Fibroblast of lung (primary cell): ENCODE results near the gene ATAD3B. TPM values are rescaled to one million over a fixed set of nuclear protein-coding genes. Genes with fewer than 3 reads are reported as not detected.
"Not testable (repeated sequence)": the region's sequence is repeated elsewhere in the genome, so short reads cannot be mapped to it uniquely, and the experiment has no call there.

Source experiments
- DNase-seq, 2 donors: peaks; one replicate each; pipeline versions ENCODE4 v3.0.0 to v3.0.0-alpha.2; 2010; ENCODE audit warnings: low read depth in 2 of 2
- H2AFZ ChIP-seq: 2 replicates; pipeline ENCODE4 v1.5.1; 2012; ENCODE audit warnings: low read length, control low read depth, inconsistent platforms
- H3K27ac ChIP-seq: 2 replicates; pipeline ENCODE4 v1.5.1; 2011; ENCODE audit warnings: low read length, control low read depth; ENCODE audit not compliant: insufficient read depth
- H3K27me3 ChIP-seq: 2 replicates; pipeline ENCODE4 v1.5.1; 2011; ENCODE audit warnings: mild to moderate bottlenecking, low read length; ENCODE audit not compliant: control insufficient read depth, insufficient read depth
- H3K36me3 ChIP-seq: 2 replicates; pipeline ENCODE4 v1.5.1; 2011; ENCODE audit warnings: low read length; ENCODE audit not compliant: control insufficient read depth, insufficient read depth
- H3K4me1 ChIP-seq: 2 replicates; pipeline ENCODE4 v1.5.1; 2011; ENCODE audit warnings: low read length; ENCODE audit not compliant: control insufficient read depth, insufficient read depth; ENCODE audit errors: extremely low read depth
- H3K4me2 ChIP-seq: 2 replicates; pipeline ENCODE4 v1.5.1; 2011; ENCODE audit warnings: low read length, control low read depth; ENCODE audit not compliant: insufficient read depth; ENCODE audit errors: extremely low read depth
- H3K4me3 ChIP-seq, 4 experiments: fragments of 200-600 bp in 1 of 4; sonication (generic) in 1 of 4; replicated peaks in 1 of 4; 2 replicates each; pipeline ENCODE4 v1.5.1; 2011 to 2016; ENCODE audit warnings: low read length in 4 of 4, low read depth in 3 of 4, mild to moderate bottlenecking in 3 of 4, control low read depth in 2 of 4, inconsistent platforms in 1 of 4, mixed read lengths in 1 of 4; ENCODE audit not compliant: insufficient read depth in 1 of 4; ENCODE audit errors: control extremely low read depth in 1 of 4
- H3K79me2 ChIP-seq: 2 replicates; pipeline ENCODE4 v1.5.1; 2012; ENCODE audit warnings: mild to moderate bottlenecking, low read length, inconsistent platforms; ENCODE audit not compliant: control insufficient read depth, insufficient read depth
- H3K9ac ChIP-seq: 2 replicates; pipeline ENCODE4 v1.5.1; 2011; ENCODE audit warnings: mild to moderate bottlenecking, low read length, control low read depth; ENCODE audit not compliant: insufficient read depth
- H3K9me3 ChIP-seq: 2 replicates; pipeline ENCODE4 v1.5.1; 2012; ENCODE audit warnings: low read depth, low read length; ENCODE audit not compliant: control insufficient read depth, insufficient read depth
- H4K20me1 ChIP-seq: 2 replicates; pipeline ENCODE4 v1.5.1; 2011; ENCODE audit warnings: low read length; ENCODE audit not compliant: control insufficient read depth, insufficient read depth; ENCODE audit errors: extremely low read depth
- EZH2 ChIP-seq: IDR thresholded peaks from 2 replicates; pipeline ENCODE4 v1.5.1; 2012; ENCODE audit warnings: low read length, control low read depth, mild to moderate bottlenecking; ENCODE audit errors: missing control alignments
- polyA plus RNA-seq, 2 donors: library from polyadenylated mRNA; depleted of rRNA in 1 of 2; stranded (reverse) in 1 of 2; unstranded in 1 of 2; fragments of >200 nt; gene quantifications; 2 replicates each; pipeline ENCODE4 v1.2.1, GENCODE V29; 2011 to 2012; ENCODE audit warnings: missing spikeins in 1 of 2
- total RNA-seq: library from RNA; depleted of rRNA; stranded (reverse); fragments of >200 nt; gene quantifications from 2 replicates; pipeline ENCODE4 v1.2.1, GENCODE V29; 2014
- TF ChIP-seq, protein P1 (sequence below), 2 donors: IDR thresholded peaks in 1 of 2; conservative IDR thresholded peaks in 1 of 2; 1 replicate in 1 of 2; 2 replicates in 1 of 2; pipeline ENCODE4 v1.5.1; 2011 to 2012; ENCODE audit warnings: low read length in 2 of 2, control low read depth in 1 of 2, inconsistent platforms in 1 of 2, low read depth in 1 of 2, mild to moderate bottlenecking in 1 of 2

Gene ATAD3B
- total and polyA plus RNA-seq, 2 donors (not counting 1 experiment from before 2014, with no cell fraction given): 7.0 to 15.0 TPM

DNA sequence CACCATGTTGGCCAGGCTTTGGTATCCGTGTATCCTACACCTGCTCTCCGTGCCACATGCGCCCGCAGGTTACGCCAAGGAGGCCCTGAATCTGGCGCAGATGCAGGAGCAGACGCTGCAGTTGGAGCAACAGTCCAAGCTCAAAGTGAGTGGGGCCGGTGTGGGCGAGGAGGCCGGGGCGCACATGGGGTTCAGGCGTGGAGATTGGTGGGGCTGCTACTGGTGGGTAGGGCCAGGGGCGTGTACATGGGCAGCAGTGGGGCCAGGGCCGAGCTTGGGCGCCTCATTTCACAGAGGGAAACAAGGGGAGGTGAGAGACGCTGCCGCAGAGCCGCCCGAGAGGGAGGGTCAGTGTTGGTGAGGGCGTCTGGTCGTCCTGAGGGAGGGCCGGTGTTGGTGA is 5.6 kb downstream of the ATAD3B start:
- H3K9ac ChIP-seq: no peak overlapping the region
- no peak overlapping the region for H3K4me3 ChIP-seq
- no peaks in the 10 kb centered on the region for H3K9me3 ChIP-seq
- H3K4me1 ChIP-seq: no peaks in the 10 kb centered on the region
- H3K4me2 ChIP-seq: no peak overlapping the region
- no peaks in the 10 kb centered on the region for H3K27me3 ChIP-seq
- H4K20me1 ChIP-seq: no peaks in the 10 kb centered on the region
- peaks cover 22% of the 10 kb centered on the region for H3K36me3 ChIP-seq
- no peak for DNase-seq
- no peak for TF ChIP-seq EZH2
- TF ChIP-seq, protein P1, sequence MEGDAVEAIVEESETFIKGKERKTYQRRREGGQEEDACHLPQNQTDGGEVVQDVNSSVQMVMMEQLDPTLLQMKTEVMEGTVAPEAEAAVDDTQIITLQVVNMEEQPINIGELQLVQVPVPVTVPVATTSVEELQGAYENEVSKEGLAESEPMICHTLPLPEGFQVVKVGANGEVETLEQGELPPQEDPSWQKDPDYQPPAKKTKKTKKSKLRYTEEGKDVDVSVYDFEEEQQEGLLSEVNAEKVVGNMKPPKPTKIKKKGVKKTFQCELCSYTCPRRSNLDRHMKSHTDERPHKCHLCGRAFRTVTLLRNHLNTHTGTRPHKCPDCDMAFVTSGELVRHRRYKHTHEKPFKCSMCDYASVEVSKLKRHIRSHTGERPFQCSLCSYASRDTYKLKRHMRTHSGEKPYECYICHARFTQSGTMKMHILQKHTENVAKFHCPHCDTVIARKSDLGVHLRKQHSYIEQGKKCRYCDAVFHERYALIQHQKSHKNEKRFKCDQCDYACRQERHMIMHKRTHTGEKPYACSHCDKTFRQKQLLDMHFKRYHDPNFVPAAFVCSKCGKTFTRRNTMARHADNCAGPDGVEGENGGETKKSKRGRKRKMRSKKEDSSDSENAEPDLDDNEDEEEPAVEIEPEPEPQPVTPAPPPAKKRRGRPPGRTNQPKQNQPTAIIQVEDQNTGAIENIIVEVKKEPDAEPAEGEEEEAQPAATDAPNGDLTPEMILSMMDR (conservative IDR thresholded peaks at IDR 0.05 in 1 of 2, IDR thresholded peaks at IDR 0.05 in 1 of 2; ENCODE audit: low read depth in 1 of 2, low read length in 2 of 2): no peak
- no peak overlapping the region for H3K27ac ChIP-seq
- H2AFZ ChIP-seq: no peak overlapping the region
- H3K79me2 ChIP-seq: peaks cover 44% of the 10 kb centered on the region

DNA sequence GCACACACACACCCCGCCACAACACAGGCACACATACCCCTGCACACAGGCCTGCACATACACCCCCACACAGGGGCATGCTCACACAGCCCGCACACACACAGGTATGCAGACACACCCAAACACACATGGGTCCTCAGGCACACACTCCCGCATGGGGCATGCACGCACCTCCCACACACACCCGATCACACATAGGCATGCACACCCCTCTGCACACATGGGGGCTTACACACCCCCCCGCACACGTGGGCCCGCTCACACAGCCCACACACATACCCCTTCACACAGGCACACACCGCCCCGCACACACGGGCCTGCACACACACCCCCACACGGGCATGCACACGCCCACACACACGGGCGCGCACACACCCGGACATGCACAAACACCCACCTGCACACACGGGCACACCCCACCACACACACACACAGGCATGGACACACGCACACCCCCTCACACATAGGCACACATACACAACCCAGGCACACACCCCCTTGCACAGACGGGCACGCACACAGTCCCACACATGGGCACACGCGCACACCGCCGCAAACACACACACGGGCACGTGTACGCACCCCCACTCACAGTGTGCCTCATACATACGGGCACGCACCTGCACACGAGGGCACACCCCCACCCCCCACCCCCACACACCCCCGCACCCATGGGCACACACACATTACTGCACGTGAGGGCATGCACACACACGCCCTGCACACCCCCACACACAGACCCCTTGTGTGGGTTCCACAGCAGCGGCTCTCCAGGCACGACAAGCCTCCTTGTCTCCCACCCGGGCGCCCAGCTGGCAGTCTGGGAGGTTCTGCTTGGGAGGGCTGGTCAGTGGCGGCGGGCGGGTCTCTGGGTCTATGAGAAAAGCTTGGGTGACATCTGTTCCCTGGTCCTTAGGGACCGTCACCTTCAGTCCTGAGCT is 8.3 kb downstream of the ATAD3B start:
- H3K4me1 ChIP-seq: no peaks in the 10 kb centered on the region
- no peak overlapping the region for H3K4me2 ChIP-seq
- H3K36me3 ChIP-seq: peaks cover 33% of the 10 kb centered on the region
- no peak overlapping the region for H2AFZ ChIP-seq
- peaks cover 21% of the 10 kb centered on the region for H3K79me2 ChIP-seq
- TF ChIP-seq, protein P1 (conservative IDR thresholded peaks at IDR 0.05 in 1 of 2, IDR thresholded peaks at IDR 0.05 in 1 of 2; ENCODE audit: low read depth in 1 of 2, low read length in 2 of 2): no peak
- no peaks in the 10 kb centered on the region for H3K27me3 ChIP-seq
- H3K4me3 ChIP-seq: no peak overlapping the region
- no peaks in the 10 kb centered on the region for H3K9me3 ChIP-seq
- no peak overlapping the region for H3K9ac ChIP-seq
- no peaks in the 10 kb centered on the region for H4K20me1 ChIP-seq
- no peak overlapping the region for H3K27ac ChIP-seq
- DNase-seq: no peak

DNA sequence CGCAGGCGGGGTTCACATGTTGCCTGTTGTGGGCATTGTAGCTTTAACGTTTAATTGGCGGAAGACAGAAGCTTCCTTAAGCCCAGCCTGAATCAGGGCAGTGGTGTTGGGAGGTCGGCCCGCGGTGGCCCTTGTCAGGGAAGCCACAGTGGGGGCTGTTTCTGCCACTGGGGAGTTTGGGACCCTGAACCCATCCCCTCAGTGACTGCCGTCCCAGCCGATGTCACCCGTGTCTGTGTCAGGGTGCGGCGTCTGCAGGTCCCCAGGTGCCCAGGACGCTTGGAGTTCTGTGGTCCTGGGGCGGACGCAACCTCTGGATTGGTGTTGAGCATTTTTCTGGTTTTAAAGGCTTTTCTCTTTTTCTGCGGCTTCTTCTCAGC is 8.9 kb downstream of the ATAD3B start:
- H3K36me3 ChIP-seq: peaks cover 33% of the 10 kb centered on the region
- H3K27me3 ChIP-seq, H4K20me1 ChIP-seq, H3K9ac ChIP-seq, DNase-seq, H3K9me3 ChIP-seq, H2AFZ ChIP-seq, H3K27ac ChIP-seq, H3K4me3 ChIP-seq, H3K4me2 ChIP-seq, H3K4me1 ChIP-seq: not testable (repeated sequence)
- peaks cover 17% of the 10 kb centered on the region for H3K79me2 ChIP-seq

DNA sequence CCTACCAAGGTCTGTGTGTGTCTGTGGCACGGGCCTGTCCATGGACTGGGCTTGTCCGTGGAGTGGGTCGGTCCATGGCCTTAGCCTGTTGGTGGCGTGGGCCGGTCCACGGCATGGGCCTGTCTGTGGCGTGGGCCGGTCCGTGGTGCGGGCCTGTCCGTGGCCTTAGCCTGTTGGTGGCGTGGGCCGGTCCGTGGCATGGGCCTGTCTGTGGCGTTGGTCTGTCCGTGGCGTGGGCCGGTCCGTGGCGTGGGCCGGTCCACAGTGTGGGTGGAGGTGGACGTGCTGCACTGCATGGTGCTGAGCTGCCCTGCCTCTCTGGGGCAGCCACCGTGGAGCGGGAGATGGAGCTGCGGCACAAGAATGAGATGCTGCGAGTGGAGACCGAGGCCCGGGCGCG is 10.2 kb downstream of the ATAD3B start:
- not testable (repeated sequence) for H4K20me1 ChIP-seq, H3K4me2 ChIP-seq, H3K9me3 ChIP-seq, H3K27me3 ChIP-seq, DNase-seq, H3K4me1 ChIP-seq, H3K9ac ChIP-seq, H3K4me3 ChIP-seq, H3K27ac ChIP-seq, H2AFZ ChIP-seq
- Histone ChIP-seq H3K36me3 (peaks cover 33% of the 10 kb centered on the region), H3K79me2 (peaks cover 10% of the 10 kb centered on the region)
